H9 (cell line): Measurements from ENCODE around the gene ZFP62. TPM values are rescaled to one million over a fixed set of nuclear protein-coding genes. Genes with fewer than 3 reads are reported as not detected.

Experiments used
- DNase-seq: peaks from one replicate; pipeline ENCODE4 v3.0.0-alpha.2; 2017
- H2AFZ ChIP-seq: one replicate; pipeline ENCODE4 v1.6.1; 2013; ENCODE audit warnings: mild to moderate bottlenecking, low read length, control low read depth, moderate library complexity
- H2AK5ac ChIP-seq: 2 replicates; pipeline ENCODE4 v1.6.1; 2013; ENCODE audit warnings: low read length, control low read depth, mixed read lengths; ENCODE audit not compliant: insufficient read length
- H2BK120ac ChIP-seq: one replicate; pipeline ENCODE4 v1.6.1; 2013; ENCODE audit warnings: low read depth, mild to moderate bottlenecking, low read length, control low read depth, inconsistent platforms; ENCODE audit not compliant: poor library complexity, severe bottlenecking
- H2BK12ac ChIP-seq: 2 replicates; pipeline ENCODE4 v1.6.1; 2013; ENCODE audit warnings: low read length, control low read depth, mixed read lengths, low read depth; ENCODE audit not compliant: insufficient read length
- H2BK15ac ChIP-seq: 2 replicates; pipeline ENCODE4 v1.6.1; 2013; ENCODE audit warnings: low read depth, low read length, control low read depth
- H2BK20ac ChIP-seq: one replicate; pipeline ENCODE4 v1.6.1; 2013; ENCODE audit warnings: low read depth, mild to moderate bottlenecking, low read length, control low read depth, inconsistent platforms; ENCODE audit not compliant: poor library complexity, severe bottlenecking
- H2BK5ac ChIP-seq: 2 replicates; pipeline ENCODE4 v1.6.1; 2013; ENCODE audit warnings: low read length, control low read depth, mixed read lengths; ENCODE audit not compliant: insufficient read length
- H3K14ac ChIP-seq: 2 replicates; pipeline ENCODE4 v1.6.1; 2013; ENCODE audit warnings: low read length, control low read depth; ENCODE audit not compliant: insufficient read depth
- H3K18ac ChIP-seq: 2 replicates; pipeline ENCODE4 v1.6.1; 2013; ENCODE audit warnings: low read depth, mild to moderate bottlenecking, mixed read lengths, low read length, control low read depth; ENCODE audit not compliant: insufficient read length
- H3K23ac ChIP-seq: 2 replicates; pipeline ENCODE4 v1.6.1; 2013; ENCODE audit warnings: low read length, control low read depth, mixed read lengths, low read depth; ENCODE audit not compliant: insufficient read length
- H3K23me2 ChIP-seq: 2 replicates; pipeline ENCODE4 v1.6.1; 2013; ENCODE audit warnings: low read depth, mild to moderate bottlenecking, mixed read lengths, low read length, control low read depth; ENCODE audit not compliant: insufficient read length, poor library complexity, severe bottlenecking
- H3K27ac ChIP-seq: 2 replicates; pipeline ENCODE4 v1.5.1; 2013; ENCODE audit warnings: low read length, control low read depth, mixed read lengths, low read depth; ENCODE audit not compliant: insufficient read length
- H3K27me3 ChIP-seq: 2 replicates; pipeline ENCODE4 v1.6.1; 2013; ENCODE audit warnings: low read length, control low read depth, inconsistent platforms; ENCODE audit not compliant: insufficient read depth
- H3K4ac ChIP-seq: 2 replicates; pipeline ENCODE4 v1.6.1; 2013; ENCODE audit warnings: low read depth, mild to moderate bottlenecking, control low read depth, inconsistent platforms, low read length, moderate library complexity
- H3K4me1 ChIP-seq: 2 replicates; pipeline ENCODE4 v1.6.1; 2013; ENCODE audit warnings: low read length, control low read depth, inconsistent platforms; ENCODE audit not compliant: insufficient read depth
- H3K4me2 ChIP-seq: 2 replicates; pipeline ENCODE4 v1.6.1; 2013; ENCODE audit warnings: low read length, control low read depth, mixed read lengths; ENCODE audit not compliant: insufficient read length, insufficient read depth
- H3K56ac ChIP-seq: 2 replicates; pipeline ENCODE4 v1.6.1; 2013; ENCODE audit warnings: low read depth, mild to moderate bottlenecking, mixed read lengths, low read length, control low read depth; ENCODE audit not compliant: insufficient read length
- H3K79me1 ChIP-seq: 2 replicates; pipeline ENCODE4 v1.6.1; 2013; ENCODE audit warnings: low read depth, mild to moderate bottlenecking, moderate library complexity, low read length, control low read depth, inconsistent platforms; ENCODE audit not compliant: insufficient read depth, poor library complexity, severe bottlenecking
- H3K79me2 ChIP-seq: 2 replicates; pipeline ENCODE4 v1.6.1; 2013; ENCODE audit warnings: low read length, control low read depth, inconsistent platforms; ENCODE audit not compliant: insufficient read depth
- H3K9ac ChIP-seq: 2 replicates; pipeline ENCODE4 v1.6.1; 2013; ENCODE audit warnings: low read length, control low read depth, mixed read lengths; ENCODE audit not compliant: insufficient read length; ENCODE audit errors: extremely low read depth
- H3K9me3 ChIP-seq: one replicate; pipeline ENCODE4 v1.6.1; 2013; ENCODE audit warnings: low read depth, low read length, inconsistent platforms; ENCODE audit not compliant: control insufficient read depth
- H3T11ph ChIP-seq: one replicate; pipeline ENCODE4 v1.6.1; 2013; ENCODE audit warnings: mild to moderate bottlenecking, low read length, control low read depth, inconsistent platforms
- H4K20me1 ChIP-seq: one replicate; pipeline ENCODE4 v1.6.1; 2013; ENCODE audit not compliant: control insufficient read depth, insufficient read length, insufficient read depth
- H4K5ac ChIP-seq: 2 replicates; pipeline ENCODE4 v1.6.1; 2013; ENCODE audit warnings: low read depth, mild to moderate bottlenecking, mixed read lengths, low read length, control low read depth; ENCODE audit not compliant: insufficient read length
- H4K8ac ChIP-seq: replicated peaks from 2 replicates; pipeline ENCODE4 v1.6.1; 2013; ENCODE audit warnings: low read length, control low read depth, mixed read lengths, low read depth; ENCODE audit not compliant: insufficient read length
- H4K91ac ChIP-seq: 2 replicates; pipeline ENCODE4 v1.6.1; 2013; ENCODE audit warnings: low read depth, mild to moderate bottlenecking, moderate library complexity, mixed read lengths, low read length, control low read depth; ENCODE audit not compliant: insufficient read length
- H3K27ac Mint-ChIP-seq, 3 experiments: 2 replicates in 2 of 3; 3 replicates in 1 of 3; pipeline ENCODE4 v1.8.0; 2020 to 2021; ENCODE audit warnings: mixed read lengths in 3 of 3, mild to moderate bottlenecking in 1 of 3, moderate library complexity in 1 of 3
- H3K27me3 Mint-ChIP-seq: 2 replicates; pipeline ENCODE4 v1.8.0; 2021; ENCODE audit warnings: low read depth, mild to moderate bottlenecking, moderate library complexity, mixed read lengths
- H3K36me3 Mint-ChIP-seq, 3 experiments: 2 replicates in 2 of 3; 3 replicates in 1 of 3; pipeline ENCODE4 v1.8.0; 2020 to 2021; ENCODE audit warnings: low read depth in 3 of 3, mixed read lengths in 3 of 3; ENCODE audit not compliant: insufficient read depth in 1 of 3
- H3K4me1 Mint-ChIP-seq, 2 experiments: 2 replicates each; pipeline ENCODE4 v1.8.0; 2020; ENCODE audit warnings: mixed read lengths in 2 of 2
- H3K4me3 Mint-ChIP-seq, 2 experiments: 2 replicates in 1 of 2; 3 replicates in 1 of 2; pipeline ENCODE4 v1.8.0; 2020 to 2021; ENCODE audit warnings: mild to moderate bottlenecking in 2 of 2, mixed read lengths in 2 of 2, moderate library complexity in 1 of 2
- H3K9me3 Mint-ChIP-seq, 2 experiments: 2 replicates in 1 of 2; 3 replicates in 1 of 2; pipeline ENCODE4 v1.8.0; 2020; ENCODE audit warnings: mild to moderate bottlenecking in 2 of 2, mixed read lengths in 2 of 2, moderate library complexity in 1 of 2
- CTCF ChIP-seq: fragments of 200-600 bp; sonication (generic); conservative IDR thresholded peaks from 3 replicates; pipeline ENCODE4 v1.8.0; 2021; ENCODE audit warnings: antibody characterized with exemption, mild to moderate bottlenecking
- WGBS: extraction: QIAGEN DNeasy Blood & Tissue Kit; methylation state at CpG from one replicate; pipeline ENCODE4 v1.1.7; 2013; ENCODE audit warnings: missing lambda C conversion rate, low lambda C conversion rate, mixed read lengths; ENCODE audit not compliant: insufficient read length; ENCODE audit errors: extremely low coverage; 5-methylcytosine and 5-hydroxymethylcytosine counted together
- total RNA-seq: library from RNA; stranded (reverse); gene quantifications from 2 replicates; pipeline ENCODE4 v1.2.1, GENCODE V29; 2021

Gene ZFP62
- total RNA-seq, 1 experiment from 2014 or later: 16.2 TPM

GRCh38 chr5:180848265-180848664, 12.8 kb downstream of the ZFP62 start:
- Histone ChIP-seq H4K91ac (no peak overlapping the region), H3K79me2 (no peaks in the 10 kb centered on the region), H2BK15ac (no peak overlapping the region), H2BK20ac (no peak overlapping the region), H4K5ac (no peak overlapping the region), H4K20me1 (no peaks in the 10 kb centered on the region), H2BK12ac (no peak overlapping the region), H3K14ac (no peak overlapping the region), H2BK120ac (no peak overlapping the region), H2AK5ac (no peak overlapping the region), H2BK5ac (no peak overlapping the region), H3K23me2 (no peaks in the 10 kb centered on the region), H3K56ac (no peak overlapping the region), H3K9me3 (peaks cover 55% of the 10 kb centered on the region), H3K9ac (no peak overlapping the region), H3K18ac (no peak overlapping the region), H3K4ac (no peak overlapping the region), H2AFZ (no peak overlapping the region), H3K27me3 (no peaks in the 10 kb centered on the region), H3T11ph (no peak overlapping the region), H3K23ac (no peak overlapping the region), H3K79me1 (no peaks in the 10 kb centered on the region), H4K8ac (no peak overlapping the region), H3K4me1 (no peaks in the 10 kb centered on the region), H3K4me2 (no peak overlapping the region), H3K27ac (no peak overlapping the region)
- Mint-ChIP-seq H3K27me3 (peaks cover 40% of the 10 kb centered on the region), H3K36me3 (peaks cover 83 to 90% (median 86%) of the 10 kb centered on the region in 3 experiments), H3K4me1 (peaks cover 6 to 7% of the 10 kb centered on the region in 2 experiments), H3K27ac (no peak overlapping the region), H3K4me3 (no peak overlapping the region), H3K9me3 (peaks cover 90 to 92% of the 10 kb centered on the region in 2 experiments)
- WGBS: no CpG with 5 or more reads among the region's 1 CpG
- no peak for TF ChIP-seq CTCF
- no peak for DNase-seq
